GM23338 (cell line): ENCODE measurements around the gene TCL1A. TPM values are rescaled to one million over a fixed set of nuclear protein-coding genes. Genes with fewer than 3 reads are reported as not detected.

Experiments
- ATAC-seq: fragments of 200-7000 bp; cut with Tn5 transposase; 3 replicates; pipeline ENCODE4 v1.9.1; 2020
- DNase-seq: peaks from one replicate; pipeline ENCODE4 v3.0.0-alpha.2; 2015; ENCODE audit warnings: low spot score
- H2AFZ ChIP-seq: fragments of 200-600 bp; sonication (generic); 2 replicates; pipeline ENCODE4 v1.8.0; 2016; ENCODE audit warnings: antibody characterized with exemption, mild to moderate bottlenecking, moderate library complexity
- H3F3A ChIP-seq: fragments of 200-600 bp; sonication (generic); replicated peaks from 2 replicates; pipeline ENCODE4 v1.8.0; 2017; ENCODE audit warnings: antibody characterized with exemption, mixed run types, low read depth
- H3K27ac ChIP-seq: fragments of 200-600 bp; sonication (generic); 2 replicates; pipeline ENCODE4 v1.6.1; 2016; ENCODE audit warnings: low read depth
- H3K27me3 ChIP-seq: fragments of 200-600 bp; sonication (generic); 2 replicates; pipeline ENCODE4 v1.8.0; 2016; ENCODE audit warnings: mild to moderate bottlenecking, mixed run types, moderate library complexity; ENCODE audit not compliant: insufficient read depth
- H3K36me3 ChIP-seq: fragments of 200-600 bp; sonication (generic); 2 replicates; pipeline ENCODE4 v1.8.0; 2016; ENCODE audit warnings: mild to moderate bottlenecking; ENCODE audit not compliant: insufficient read depth
- H3K4me1 ChIP-seq: fragments of 200-600 bp; sonication (generic); 2 replicates; pipeline ENCODE4 v1.8.0; 2016; ENCODE audit warnings: mild to moderate bottlenecking, moderate library complexity; ENCODE audit not compliant: insufficient read depth
- H3K4me2 ChIP-seq: fragments of 200-600 bp; sonication (generic); 2 replicates; pipeline ENCODE4 v1.7.1; 2017; ENCODE audit warnings: mixed run types
- H3K4me3 ChIP-seq: fragments of 200-600 bp; sonication (generic); 2 replicates; pipeline ENCODE4 v1.6.1; 2016; ENCODE audit warnings: mixed run types
- H3K79me2 ChIP-seq: fragments of 200-600 bp; sonication (generic); replicated peaks from 2 replicates; pipeline ENCODE4 v1.8.0; 2017; ENCODE audit warnings: mild to moderate bottlenecking; ENCODE audit not compliant: insufficient read depth
- H3K9me2 ChIP-seq: fragments of 200-600 bp; sonication (generic); 2 replicates; pipeline ENCODE4 v1.8.0; 2017; ENCODE audit not compliant: insufficient read depth
- H4K20me1 ChIP-seq: fragments of 200-600 bp; sonication (generic); replicated peaks from 2 replicates; pipeline ENCODE4 v1.8.0; 2017; ENCODE audit warnings: mild to moderate bottlenecking; ENCODE audit not compliant: insufficient read depth
- H3K27ac Mint-ChIP-seq: 2 replicates; pipeline ENCODE4 v1.8.0; 2020; ENCODE audit warnings: inconsistent platforms, mild to moderate bottlenecking, moderate library complexity, mixed read lengths
- H3K27me3 Mint-ChIP-seq: 3 replicates; pipeline ENCODE4 v1.8.0; 2022; ENCODE audit warnings: low read depth, mild to moderate bottlenecking, moderate library complexity, mixed read lengths, inconsistent platforms; ENCODE audit not compliant: insufficient read depth, poor library complexity
- H3K36me3 Mint-ChIP-seq: 3 replicates; pipeline ENCODE4 v1.8.0; 2021; ENCODE audit warnings: low read depth, mild to moderate bottlenecking, inconsistent platforms, moderate library complexity, mixed read lengths
- H3K4me1 Mint-ChIP-seq: 3 replicates; pipeline ENCODE4 v1.8.0; 2020; ENCODE audit warnings: mild to moderate bottlenecking, inconsistent platforms, mixed read lengths
- H3K4me3 Mint-ChIP-seq: 3 replicates; pipeline ENCODE4 v1.8.0; 2021; ENCODE audit warnings: moderate library complexity, mild to moderate bottlenecking, inconsistent platforms, mixed read lengths
- H3K9me3 Mint-ChIP-seq: 3 replicates; pipeline ENCODE4 v1.8.0; 2020; ENCODE audit warnings: moderate library complexity, mild to moderate bottlenecking, inconsistent platforms, mixed read lengths
- CREB1 ChIP-seq: fragments of 250-450 bp; sonication (Bioruptor Pico); IDR thresholded peaks from 2 replicates; pipeline ENCODE4 v1.5.0; 2020; ENCODE audit warnings: low read depth, mild to moderate bottlenecking, moderate library complexity
- JUNB ChIP-seq: IDR thresholded peaks from one replicate; pipeline ENCODE4 v1.6.1; 2016; ENCODE audit warnings: antibody characterized with exemption; ENCODE audit not compliant: unreplicated experiment
- NANOG ChIP-seq: IDR thresholded peaks from 2 replicates; pipeline ENCODE4 v1.6.1; 2016; ENCODE audit warnings: antibody characterized with exemption, borderline replicate concordance
- POLR2AphosphoS5 ChIP-seq: IDR thresholded peaks from 2 replicates; pipeline ENCODE4 v1.6.1; 2016; ENCODE audit warnings: antibody characterized with exemption, low read depth
- REST ChIP-seq: IDR thresholded peaks from one replicate; pipeline ENCODE4 v1.6.1; 2018; ENCODE audit warnings: antibody characterized with exemption; ENCODE audit not compliant: unreplicated experiment
- STAT1 ChIP-seq: IDR thresholded peaks from one replicate; pipeline ENCODE4 v1.6.1; 2016; ENCODE audit warnings: antibody characterized with exemption; ENCODE audit not compliant: unreplicated experiment
- ZNF114 ChIP-seq: fragments of 250-450 bp; sonication (Bioruptor Pico); IDR thresholded peaks from 2 replicates; pipeline ENCODE4 v1.5.0; 2020; ENCODE audit warnings: mild to moderate bottlenecking, moderate library complexity
- ZNF331 ChIP-seq: fragments of 250-450 bp; sonication (Bioruptor Pico); IDR thresholded peaks from 2 replicates; pipeline ENCODE4 v1.5.0; 2020; ENCODE audit warnings: low read depth, mild to moderate bottlenecking, moderate library complexity
- ZNF462 ChIP-seq: fragments of 250-450 bp; sonication (Bioruptor Pico); IDR thresholded peaks from 2 replicates; pipeline ENCODE4 v1.5.0; 2020; ENCODE audit warnings: mild to moderate bottlenecking, moderate library complexity
- polyA plus RNA-seq: library from polyadenylated mRNA; unstranded; fragments of >200 nt; fragmentation: Nextera tagmentation; extraction: Ambion mirVana; gene quantifications from 2 replicates; pipeline ENCODE4 v1.2.1, GENCODE V29; 2016
- total RNA-seq: library from RNA; depleted of rRNA; stranded (reverse); fragments of >200 nt; shearing (Covaris generic); gene quantifications from 2 replicates; pipeline ENCODE4 v1.2.3, GENCODE V29; 2014

Gene TCL1A
- total and polyA plus RNA-seq, 2 experiments from 2014 or later: 3.6 to 5.3 TPM

GRCh38 chr14:95668235-95668772 is 45.6 kb downstream of the TCL1A start:
- Histone ChIP-seq H3K27ac (no peak overlapping the region), H4K20me1 (no peaks in the 10 kb centered on the region), H3K4me3 (no peak overlapping the region), H3K4me1 (peaks cover 12% of the 10 kb centered on the region), H3K79me2 (no peaks in the 10 kb centered on the region), H3K36me3 (no peaks in the 10 kb centered on the region), H3K4me2 (no peak overlapping the region), H2AFZ (no peak overlapping the region), H3F3A (no peaks in the 10 kb centered on the region), H3K9me2 (no peaks in the 10 kb centered on the region), H3K27me3 (0 out of 2 replicates have a peak, but pooled peaks cover 7% of the 10 kb centered on the region)
- peaks cover 5% of the 10 kb centered on the region for H3K27me3 Mint-ChIP-seq
- no peak overlapping the region for H3K4me3 Mint-ChIP-seq
- peaks cover 16% of the 10 kb centered on the region for H3K4me1 Mint-ChIP-seq
- no peak for DNase-seq
- H3K27ac Mint-ChIP-seq: no peak overlapping the region; the same call in 1 of the 2 replicates
- H3K9me3 Mint-ChIP-seq: no peaks in the 10 kb centered on the region
- TF ChIP-seq NANOG (no peak), STAT1 (no peak), REST (no peak), ZNF114 (CRISPR knock-in tag) (no peak), JUNB (no peak), ZNF462 (CRISPR knock-in tag) (no peak), CREB1 (no peak), ZNF331 (CRISPR knock-in tag) (no peak), POLR2AphosphoS5 (no peak)
- ATAC-seq: no peak
- H3K36me3 Mint-ChIP-seq: no peaks in the 10 kb centered on the region
